ENCODE results near the gene IL19.

IL19 gene

DNA sequence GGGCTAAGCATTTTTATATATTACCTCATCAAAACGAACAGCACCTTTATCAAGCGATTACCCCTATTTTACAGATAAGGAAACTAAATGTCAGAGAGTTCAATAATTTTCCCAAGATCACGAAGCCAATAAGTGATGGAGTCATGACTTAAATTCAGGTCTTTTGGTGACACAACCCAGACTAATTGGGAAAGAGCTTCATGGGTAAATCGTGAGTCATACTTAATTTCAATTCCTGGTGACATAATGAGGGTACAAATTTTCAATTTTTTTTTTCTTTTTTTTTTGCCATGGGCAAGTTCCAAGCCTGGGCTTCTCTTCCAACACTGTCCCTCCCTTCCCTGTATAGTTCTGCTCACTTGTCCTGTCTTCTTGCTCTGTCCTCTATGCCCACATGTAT, 31.8 kb downstream of the IL19 start:
- DNase-seq = no peak

DNA sequence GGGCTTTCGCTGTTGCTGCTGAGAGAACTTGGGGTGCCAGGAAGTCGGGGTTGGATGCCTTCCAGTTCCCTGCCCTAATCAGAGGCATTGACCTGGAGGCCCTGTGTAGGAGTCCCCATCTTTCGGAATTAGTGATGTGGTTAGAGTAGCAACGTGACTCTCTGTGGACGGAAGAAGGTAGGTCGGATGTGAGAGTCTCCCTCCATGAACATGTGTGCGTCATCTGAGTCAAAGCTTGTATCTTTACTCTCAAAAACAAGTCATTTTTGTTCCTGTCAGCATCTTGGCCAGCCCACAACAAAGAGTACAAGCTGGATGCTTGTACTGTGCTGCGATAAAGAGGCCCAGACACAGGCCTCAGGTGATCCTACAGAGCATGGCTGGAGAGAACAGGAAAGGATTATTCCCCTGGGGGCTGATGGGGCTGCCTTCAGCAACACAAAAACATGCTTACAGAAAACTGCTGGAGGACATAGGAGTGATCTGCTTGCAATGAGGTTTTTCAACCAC, 32.7 kb downstream of the IL19 start:
- no peak for DNase-seq

DNA sequence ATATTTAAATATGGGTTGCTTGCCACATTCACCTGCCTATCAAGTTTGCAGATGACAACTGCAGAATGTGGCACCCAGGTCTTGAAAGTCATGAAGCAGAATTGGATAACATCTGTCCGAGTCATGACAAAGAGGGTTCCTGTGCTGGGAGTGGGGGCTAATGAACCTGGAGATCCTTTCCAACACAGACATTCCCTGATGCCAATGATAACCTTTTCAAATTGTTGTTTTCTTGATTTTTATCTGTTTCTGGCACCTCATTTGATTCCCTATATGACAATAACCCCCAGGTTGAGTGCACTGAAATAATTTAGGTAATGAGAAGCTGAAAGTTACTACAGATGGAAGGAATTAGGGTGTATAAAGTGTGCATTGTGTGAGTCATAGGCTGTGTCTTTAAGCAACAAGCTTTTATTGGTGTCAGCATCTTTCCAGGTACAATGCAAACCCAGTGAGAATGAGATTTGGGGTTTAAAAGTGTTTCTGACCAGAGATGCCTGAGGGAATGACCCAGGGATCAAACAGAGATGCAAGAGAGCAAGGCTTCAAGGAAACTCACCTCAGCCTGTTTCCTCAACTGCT, 33.7 kb downstream of the IL19 start:
- no peak for DNase-seq

DNA sequence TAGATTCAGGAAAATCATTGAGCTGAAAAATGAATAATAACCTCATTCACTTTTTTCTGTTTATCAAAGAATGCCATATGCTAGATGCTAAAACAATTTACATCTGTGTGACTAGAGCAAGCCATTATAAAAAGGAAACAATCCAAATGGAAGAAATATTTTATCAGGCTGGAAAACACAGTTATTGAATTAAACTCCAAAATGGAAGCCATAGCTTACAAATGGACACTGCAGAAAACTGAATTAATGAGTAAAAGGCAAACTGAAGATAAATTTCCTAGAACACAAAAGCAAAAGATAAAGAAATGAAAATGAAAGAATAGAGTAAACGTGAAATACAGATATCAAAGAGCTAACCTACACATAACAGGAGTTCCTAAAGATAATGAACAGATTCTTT, 34.8 kb downstream of the IL19 start:
- DNase-seq = no peak

DNA sequence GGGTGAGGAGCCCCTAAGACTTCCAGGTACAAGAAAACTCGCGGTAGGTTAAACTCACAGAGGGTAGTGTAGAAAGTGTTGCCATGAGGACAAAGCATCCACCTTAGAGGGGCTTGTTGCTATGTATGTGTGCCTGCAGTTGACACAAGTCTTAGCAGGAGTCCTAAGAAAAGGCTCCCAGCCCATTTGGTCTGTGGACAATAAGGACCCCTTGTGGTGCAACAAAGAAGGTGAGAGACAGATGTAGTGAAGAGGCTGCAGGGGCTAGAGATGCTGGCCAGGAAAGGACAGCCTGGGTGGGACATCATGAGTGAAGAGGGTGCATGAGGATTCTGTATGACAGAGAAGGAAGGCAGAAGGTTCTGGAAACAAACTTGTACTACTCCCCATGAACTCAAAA, 38.0 kb downstream of the IL19 start:
- peak; percentile 53 for DNase-seq

DNA sequence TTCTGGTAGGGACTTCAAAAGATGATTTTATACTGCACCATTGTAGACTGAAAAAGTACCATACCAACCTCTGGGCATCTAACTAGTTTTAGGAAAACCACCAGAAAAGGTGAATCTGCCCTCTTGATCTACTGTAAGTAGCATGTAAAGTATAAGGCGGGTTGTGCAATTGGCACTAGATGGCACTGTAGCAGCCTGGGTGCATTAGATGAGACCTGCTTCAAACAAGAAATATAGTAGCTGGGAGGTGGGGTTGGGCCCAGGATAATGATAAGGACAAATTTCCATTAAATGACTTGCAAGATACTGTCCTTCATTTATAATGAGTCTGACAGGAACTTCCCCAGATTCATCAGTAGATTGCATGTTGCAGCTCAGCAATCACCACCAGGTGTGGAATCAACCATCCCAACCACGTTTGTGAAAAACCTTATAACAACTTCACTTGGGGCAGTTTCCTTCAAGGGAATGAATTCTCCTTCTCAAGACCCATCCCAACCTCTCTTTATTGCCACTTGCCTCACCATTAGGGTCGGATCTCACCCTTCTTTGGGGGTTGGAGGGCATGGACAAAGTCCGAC, 39.0 kb downstream of the IL19 start:
- DNase-seq = peak; percentile 35

DNA sequence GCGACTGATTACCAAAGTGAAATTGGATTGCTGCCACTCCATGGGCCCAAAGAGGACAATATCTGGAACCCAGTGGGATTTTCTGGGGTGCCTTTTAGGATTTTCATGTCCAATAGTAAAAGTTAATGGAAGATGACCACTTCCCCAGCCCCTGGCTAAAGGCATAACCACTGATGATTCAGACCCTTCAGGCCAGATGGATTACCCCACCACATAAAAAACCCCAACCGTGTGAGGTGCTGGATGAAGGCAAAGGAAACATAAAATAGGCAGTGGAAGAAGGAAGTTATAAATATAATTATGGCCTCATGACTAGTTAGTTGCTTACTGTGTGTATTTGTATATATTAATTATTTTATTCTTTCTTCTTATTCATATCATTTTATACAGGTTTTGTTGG, 41.9 kb downstream of the IL19 start:
- DNase-seq = no peak

DNA sequence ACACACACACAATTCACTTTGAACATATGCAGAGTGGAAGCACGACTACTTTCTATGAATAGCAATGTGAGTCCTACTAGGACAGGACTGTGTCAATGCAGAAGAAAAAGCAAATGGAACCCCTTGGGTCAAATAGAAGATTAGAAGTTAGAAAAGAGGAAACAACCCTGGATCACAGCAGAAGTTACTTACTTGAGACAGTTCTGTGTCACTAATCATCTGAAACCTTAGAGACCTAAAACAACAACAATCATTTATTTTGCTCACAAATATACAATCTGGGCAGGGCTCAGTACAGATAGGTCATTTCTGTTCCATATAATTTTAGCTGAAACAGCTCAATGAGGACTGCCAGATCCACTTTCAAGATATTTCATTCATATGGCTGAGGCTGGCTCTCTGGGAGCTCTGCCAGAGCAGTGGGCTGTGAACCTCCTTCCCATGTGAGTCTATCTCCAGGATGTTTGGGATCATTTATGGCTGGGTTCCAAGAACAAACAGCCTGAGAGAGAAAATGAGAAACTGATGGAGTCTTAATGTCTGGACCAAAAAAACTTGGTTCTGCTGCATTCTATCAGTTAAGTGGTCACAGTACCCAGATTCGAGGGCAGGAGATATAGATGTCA, 44.3 kb downstream of the IL19 start:
- DNase-seq = no peak

DNA sequence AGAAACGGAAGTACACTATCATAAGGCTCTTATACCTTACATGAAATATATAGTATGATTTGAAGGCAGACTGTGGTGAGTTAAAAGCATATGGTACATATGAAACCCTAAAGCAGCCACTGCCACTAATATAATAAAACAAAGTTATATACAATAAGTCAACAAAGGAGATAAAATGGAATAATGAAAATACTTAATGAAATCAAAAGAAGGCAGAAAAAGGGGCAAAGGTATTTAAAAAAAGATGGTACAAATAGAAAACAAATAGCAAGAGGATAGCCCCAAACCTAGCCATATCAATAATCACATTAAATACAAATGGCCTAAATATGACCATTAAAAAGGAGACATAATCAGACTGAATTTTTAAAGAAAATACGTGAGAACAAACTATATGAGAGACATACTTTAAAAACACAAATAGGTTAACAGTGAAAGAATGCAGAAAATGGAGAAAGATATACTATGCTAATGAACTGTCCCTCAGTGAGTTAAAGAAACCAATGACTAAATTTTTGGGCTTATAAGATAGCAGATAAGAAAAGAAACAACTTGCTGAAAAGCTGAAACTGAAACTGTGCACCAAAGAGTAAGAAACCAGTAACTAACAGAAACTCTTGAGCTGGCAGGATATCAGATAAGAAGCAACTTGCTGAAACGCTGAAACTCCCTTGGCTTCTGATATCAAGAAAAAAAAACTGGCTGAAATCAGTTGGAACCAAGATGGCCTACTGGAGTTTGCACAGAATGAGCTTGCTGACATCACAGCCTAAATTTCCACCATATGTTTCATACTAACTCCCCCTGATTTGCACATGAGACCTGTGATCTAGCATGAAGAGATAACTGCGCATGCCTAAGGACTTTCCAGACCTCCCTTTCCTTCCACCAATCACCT, 46.1 kb downstream of the IL19 start:
- DNase-seq = no peak

DNA sequence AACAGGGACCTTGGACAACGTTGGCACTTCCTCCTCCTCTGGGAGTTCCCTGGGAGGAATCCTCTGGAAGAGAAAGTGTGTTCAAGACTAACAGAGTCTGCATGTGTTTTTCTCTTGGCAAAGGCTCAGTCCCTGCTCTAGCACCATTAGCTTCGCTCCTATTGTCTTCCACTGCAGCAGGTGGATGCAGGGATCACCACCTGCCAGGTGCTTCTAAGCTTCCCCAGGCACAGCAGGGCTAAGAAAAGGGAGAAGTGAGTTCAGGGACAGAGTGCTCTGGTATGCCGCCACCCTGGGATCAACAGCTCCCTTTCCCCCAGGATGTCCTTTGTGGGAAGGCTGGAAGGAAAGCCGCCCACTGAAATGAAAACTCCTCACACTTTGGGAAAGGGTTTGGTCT, 50.9 kb downstream of the IL19 start:
- no peak for DNase-seq

DNA sequence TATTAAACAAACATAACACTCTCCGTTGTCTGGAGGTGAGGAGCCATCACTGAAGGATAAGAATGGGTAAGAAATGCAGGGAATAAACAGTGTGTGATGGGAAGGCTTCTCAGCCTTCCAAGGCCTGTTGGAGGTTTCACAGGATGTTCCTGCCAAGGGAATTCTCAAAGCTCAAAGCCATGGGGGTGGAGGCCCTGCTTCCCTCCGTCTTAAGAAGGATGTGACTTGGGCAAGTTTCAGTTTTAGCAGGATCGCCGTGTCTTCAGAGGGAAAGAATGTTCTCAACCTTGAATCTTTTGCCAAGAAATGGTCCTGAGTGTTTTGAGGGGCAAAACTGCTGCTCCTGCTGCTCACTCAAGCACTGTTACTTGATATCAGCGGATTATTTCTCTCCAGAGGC, 53.2 kb downstream of the IL19 start:
- no peak for DNase-seq

DNA sequence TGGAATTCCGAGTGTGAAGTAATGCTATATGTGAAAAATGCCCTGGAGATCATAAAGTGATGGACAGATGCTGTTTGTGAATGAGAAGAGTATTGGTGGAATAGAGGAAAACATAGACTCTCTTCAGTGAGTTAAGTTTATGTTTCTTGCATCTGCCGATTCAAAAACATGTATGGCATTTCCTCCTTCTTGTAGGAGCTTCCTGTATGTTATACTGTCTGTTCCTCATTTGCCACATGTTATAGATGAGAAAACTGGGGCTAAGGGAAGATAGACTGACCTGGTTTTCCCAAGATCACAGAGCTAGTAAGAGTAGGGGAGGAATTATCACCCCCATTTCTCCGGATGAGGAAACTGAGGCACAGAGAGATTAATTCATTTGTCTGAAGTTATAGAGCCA, 53.8 kb downstream of the IL19 start:
- DNase-seq = peak; percentile 29

DNA sequence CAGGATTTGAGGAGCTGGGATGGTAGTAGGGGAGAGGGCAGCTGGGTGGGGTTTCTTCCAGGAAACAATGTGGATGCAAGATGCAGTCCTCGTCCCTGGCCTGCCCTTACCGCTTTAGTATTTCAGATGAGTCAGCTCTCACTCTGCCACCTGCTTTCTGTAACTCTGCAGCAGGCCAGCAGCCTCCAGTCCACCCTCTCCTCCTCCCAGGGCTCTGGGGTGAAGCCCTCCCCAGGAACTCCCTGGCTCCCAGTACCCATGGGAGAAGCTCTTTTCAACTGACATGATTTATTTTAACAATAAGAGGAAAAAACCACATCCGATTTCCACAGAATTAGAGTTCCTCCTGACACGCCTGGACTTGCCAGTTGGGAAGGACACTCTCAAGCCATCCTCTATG, 55.8 kb downstream of the IL19 start:
- DNase-seq = no peak

DNA sequence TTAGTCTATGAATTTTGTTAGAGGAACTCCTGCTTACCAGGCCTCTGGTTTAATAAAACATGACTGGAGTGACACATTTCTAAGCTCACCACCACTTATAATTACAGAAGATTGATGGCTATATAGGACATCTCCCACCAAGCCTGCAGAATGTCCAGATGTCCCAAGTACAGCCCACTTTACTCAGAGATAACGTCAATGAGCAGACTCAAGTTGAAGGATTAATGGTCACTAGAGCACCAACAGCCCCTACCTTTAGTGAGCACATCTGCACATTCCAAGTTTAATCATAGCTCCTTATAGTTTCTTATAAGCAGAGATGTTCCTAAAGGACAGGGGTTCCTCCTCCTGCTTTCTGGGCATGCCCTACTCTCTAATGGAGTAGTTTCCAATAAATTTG, 57.5 kb downstream of the IL19 start:
- DNase-seq = no peak

DNA sequence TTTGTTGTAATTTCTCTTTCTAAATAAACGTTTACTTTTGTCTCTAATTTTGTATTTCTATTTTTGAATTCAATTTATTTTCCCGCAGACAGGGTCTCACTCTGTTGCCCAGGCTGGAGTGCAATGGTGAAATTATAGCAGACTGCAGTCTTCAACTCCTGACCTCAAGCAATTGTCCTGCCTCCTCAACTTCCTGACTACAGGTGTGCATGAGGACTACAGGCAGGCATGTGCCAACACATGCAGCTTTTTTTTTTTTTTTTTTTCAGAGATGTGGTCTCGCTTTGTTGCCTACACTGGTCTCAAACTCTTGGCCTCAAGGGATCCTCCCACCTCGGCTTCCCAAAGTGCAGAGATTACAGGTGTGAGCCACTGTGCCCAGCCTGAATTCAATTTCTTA, 58.2 kb downstream of the IL19 start:
- DNase-seq = no peak

DNA sequence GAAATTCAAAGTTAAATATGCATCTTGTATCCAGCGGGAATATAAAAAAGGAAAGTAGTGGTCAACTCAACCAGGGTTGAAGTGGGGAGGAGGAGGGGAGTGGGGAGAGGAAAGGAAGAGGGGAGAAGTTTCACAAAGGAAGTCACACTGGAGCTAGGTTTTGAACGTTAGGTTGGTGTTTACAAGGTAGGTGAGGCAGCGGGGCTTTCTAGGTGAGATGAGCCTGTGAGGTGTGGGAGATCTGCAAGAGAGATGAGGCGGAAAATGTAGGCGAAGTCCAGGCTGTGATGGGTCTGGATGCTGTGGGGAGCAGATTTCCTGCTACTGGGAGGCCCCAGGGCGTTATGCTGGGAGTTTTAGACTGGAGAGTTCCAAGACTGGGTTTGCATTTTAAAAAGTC, 58.7 kb downstream of the IL19 start:
- DNase-seq = no peak

DNA sequence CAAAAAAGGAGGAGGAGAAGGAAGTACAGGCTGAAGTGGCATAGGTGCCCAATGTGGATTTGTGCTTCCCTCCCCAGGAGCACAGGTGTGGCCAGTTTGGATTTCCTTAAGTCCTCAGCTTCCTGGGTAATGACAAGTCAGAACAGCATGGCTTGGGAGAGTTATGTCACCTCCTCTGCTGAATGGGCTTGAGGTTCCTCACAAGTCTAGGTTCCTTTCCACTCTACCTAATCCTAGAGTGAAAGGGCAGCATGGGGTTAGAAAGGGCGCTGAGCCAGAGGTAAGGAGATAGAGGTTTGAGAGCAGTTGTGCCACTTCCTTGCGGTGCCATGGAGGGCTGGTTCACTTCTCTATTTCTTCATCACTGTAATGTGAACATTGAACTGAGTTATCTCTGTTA, 59.3 kb downstream of the IL19 start:
- DNase-seq = peak; percentile 47

DNA sequence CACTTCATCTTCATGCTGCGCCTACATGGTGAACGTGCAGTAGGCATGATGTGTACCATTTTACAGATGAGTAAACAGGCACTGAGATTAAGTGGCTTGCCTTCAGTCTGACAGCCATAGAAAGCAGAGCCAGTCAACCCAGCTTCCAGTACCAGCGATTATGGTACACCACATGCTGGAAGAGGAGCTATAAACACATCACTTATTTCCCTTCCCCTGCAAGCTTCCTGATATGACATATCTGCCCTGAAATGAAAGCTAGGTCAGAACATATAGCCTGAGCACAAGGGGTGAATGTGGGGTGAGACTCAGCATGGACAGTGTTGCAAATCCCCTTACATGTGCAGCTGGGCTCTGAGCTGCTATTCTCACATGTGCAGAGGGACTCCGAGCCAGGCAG, 61.1 kb downstream of the IL19 start:
- no peak for DNase-seq

DNA sequence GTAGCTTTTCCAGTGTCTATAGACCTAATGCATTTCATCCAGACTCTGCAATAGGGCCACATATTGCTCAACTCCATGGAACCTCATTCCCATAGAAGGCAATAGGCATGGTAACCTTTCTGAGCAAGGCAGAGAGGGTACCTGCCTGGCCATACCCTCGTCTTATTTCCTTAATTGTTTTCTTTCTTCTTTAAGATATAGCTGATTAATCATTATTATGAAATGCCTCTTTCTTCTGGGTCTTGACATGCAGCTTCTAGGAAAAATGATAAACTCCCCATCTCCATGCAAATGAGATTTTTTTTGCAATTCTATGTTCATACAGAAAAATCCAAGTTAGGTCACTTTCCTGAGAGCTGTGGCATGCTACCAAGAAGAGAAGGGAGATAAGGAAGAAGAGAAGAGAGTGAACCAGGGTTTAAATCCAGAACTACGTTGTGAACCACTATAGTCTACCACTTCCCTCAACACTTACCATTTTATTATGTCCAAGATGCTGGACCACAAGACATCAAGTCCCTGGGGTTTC, 61.8 kb downstream of the IL19 start:
- DNase-seq = no peak

DNA sequence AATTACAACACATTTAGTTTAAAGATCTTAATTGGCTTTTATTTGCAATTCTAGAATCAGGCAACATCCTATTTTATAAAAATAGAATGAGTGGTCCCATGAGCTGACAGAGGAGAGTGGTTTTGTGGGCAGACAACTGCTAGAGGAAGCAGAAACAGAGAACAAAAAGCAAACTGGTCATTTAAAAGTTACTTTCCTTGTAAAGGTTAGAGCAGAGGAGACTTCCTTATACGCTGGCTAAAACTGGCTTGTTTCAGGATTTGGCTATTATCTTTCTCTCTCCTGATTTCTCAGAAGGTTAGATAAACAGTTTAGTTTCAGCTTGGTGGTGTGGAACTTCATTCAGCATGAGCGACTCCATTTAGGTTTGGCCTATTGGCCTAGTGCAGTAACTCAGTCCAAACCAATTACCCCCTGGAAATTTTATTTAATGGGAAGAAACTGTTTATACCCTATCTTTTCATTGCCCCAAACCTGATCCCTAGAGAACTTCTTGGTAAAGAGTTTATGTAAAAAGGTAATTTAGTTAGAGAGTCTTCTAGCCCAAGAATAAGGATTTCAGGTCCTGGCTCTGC, 62.6 kb downstream of the IL19 start:
- DNase-seq = peak; percentile 32

DNA sequence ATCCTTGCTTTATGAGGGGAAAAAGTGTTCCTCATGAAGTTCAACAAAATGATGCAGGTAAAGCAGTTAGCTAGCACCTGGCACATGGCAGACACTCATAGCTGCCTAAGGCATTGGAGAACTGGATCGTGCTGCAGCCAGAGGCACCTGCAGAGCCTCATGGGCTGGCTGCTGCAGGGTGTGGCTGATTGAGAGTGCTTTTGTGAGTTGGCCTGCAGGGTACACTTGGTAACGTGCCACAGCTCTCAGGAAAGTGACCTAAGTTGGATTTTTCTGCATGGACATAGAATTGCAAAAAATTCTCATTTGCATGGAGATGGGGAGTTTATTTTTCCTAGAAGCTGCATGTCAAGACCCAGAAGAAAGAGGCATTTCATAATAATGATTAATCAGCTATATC, 63.2 kb downstream of the IL19 start:
- DNase-seq = no peak

DNA sequence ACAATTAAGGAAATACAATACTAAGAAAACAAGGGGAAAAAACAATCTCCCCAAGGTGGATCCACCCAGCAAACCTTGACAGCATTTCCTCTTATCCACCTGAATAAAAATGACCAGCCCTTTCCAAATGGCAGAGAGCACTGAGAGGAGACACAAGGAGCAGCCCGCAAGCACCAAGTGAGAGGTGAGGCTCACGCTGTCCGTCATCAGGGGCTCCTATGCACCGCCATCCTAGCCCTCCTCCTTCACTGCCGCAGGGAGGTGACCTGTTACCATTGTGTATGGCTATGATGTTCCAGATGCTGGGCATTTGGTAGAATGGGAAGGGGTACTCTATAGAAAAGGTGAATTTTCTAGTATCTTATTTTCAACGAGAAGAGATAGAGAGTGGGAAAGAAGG, 63.6 kb downstream of the IL19 start:
- no peak for DNase-seq

DNA sequence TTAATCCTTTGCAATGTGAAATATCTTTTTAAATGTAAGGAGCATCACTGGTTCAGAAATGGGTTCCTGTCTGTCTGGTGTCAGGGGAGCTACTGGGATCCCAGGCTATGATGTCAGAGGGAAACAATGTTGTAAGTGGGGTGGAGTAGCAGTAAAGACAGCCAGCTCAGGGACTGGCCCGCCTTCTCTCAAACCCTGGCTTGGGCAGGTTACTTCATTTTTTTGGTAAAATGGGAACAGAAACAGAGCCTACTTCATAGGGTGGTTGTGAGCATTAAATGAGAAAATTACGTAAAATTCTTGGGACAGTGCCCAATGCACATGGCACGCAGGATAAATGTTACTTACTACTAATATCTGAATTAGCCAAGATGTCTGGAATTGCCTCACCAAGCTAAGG, 64.1 kb downstream of the IL19 start:
- DNase-seq = no peak

All from GDM1 (cell line).